Measurements from ENCODE around the gene CAPN12. TPM values are rescaled to one million over a fixed set of nuclear protein-coding genes. Genes with fewer than 3 reads are reported as not detected.
A peak's percentile ranks its signal among the peaks of the same experiment; 100 is the strongest.

The CAPN12 gene
- total RNA-seq, 4 donors from 2014 or later, result 0.83 to 2.1 (median 1.6) TPM

GRCh38 chr19:38685666-38686529, 58.4 kb downstream of the CAPN12 start:
- H3K36me3 ChIP-seq, result no peaks in the 10 kb centered on the region
- peak in 1 of 2 donors; percentile 4 for TF ChIP-seq POLR2AphosphoS5 (IDR thresholded peaks at IDR 0.05)
- no peak for TF ChIP-seq EP300 (IDR thresholded peaks at IDR 0.05)
- TF ChIP-seq CTCF (IDR thresholded peaks at IDR 0.05), result peak in 2 of 3 experiments; percentile 38 to 57
- TF ChIP-seq POLR2A (IDR thresholded peaks at IDR 0.05; ENCODE audit: low read depth), result no peak
- H3K27ac ChIP-seq (replicated peaks in 1 of 4), result peak overlapping the region; percentile 87 to 98 (median 96)
- H3K4me3 ChIP-seq, result peak overlapping the region in 1 of 4 donors; percentile 2
- H3K27me3 ChIP-seq, result no peaks in the 10 kb centered on the region
- intact Hi-C loops (cut with DNase I), result no loop called here
- 23% methylated on average over 10 of the region's 10 CpGs for WGBS
- no peak for DNase-seq (ENCODE audit: extremely low spot score)
- no peaks in the 10 kb centered on the region for H3K9me3 ChIP-seq
- H3K4me1 ChIP-seq, result peaks cover 97 to 99% (median 98%) of the 10 kb centered on the region in 4 donors

GRCh38 chr19:38684862-38685665, 59.2 kb downstream of the CAPN12 start:
- TF ChIP-seq CTCF (IDR thresholded peaks at IDR 0.05) (no peak), POLR2AphosphoS5 (IDR thresholded peaks at IDR 0.05) (no peak), EP300 (IDR thresholded peaks at IDR 0.05) (no peak)
- H3K27ac ChIP-seq (replicated peaks in 1 of 4), result peak overlapping the region; percentile 87 to 98 (median 96)
- no peak for DNase-seq (ENCODE audit: extremely low spot score)
- H3K9me3 ChIP-seq, result no peaks in the 10 kb centered on the region
- no peaks in the 10 kb centered on the region for H3K36me3 ChIP-seq
- peaks cover 97 to 99% (median 98%) of the 10 kb centered on the region in 4 donors for H3K4me1 ChIP-seq
- H3K27me3 ChIP-seq, result no peaks in the 10 kb centered on the region
- 89% methylated on average over 13 of the region's 15 CpGs for WGBS
- peak overlapping the region in 1 of 4 donors; percentile 2 for H3K4me3 ChIP-seq
- intact Hi-C loops (cut with DNase I), result no loop called here

GRCh38 chr19:38684078-38684861, 60.0 kb downstream of the CAPN12 start:
- intact Hi-C loops (cut with DNase I), result no loop called here
- peaks cover 0 to 4% (median 0%) of the 10 kb centered on the region in 4 donors for H3K36me3 ChIP-seq
- DNase-seq (ENCODE audit: extremely low spot score), result no peak
- 33% methylated on average over 7 of the region's 7 CpGs for WGBS
- no peaks in the 10 kb centered on the region for H3K9me3 ChIP-seq
- peak overlapping the region; percentile 87 to 98 (median 96) for H3K27ac ChIP-seq (replicated peaks in 1 of 4)
- peaks cover 97 to 99% (median 98%) of the 10 kb centered on the region in 4 donors for H3K4me1 ChIP-seq
- no peak for TF ChIP-seq EP300 (IDR thresholded peaks at IDR 0.05)
- TF ChIP-seq CTCF (IDR thresholded peaks at IDR 0.05), result no peak
- TF ChIP-seq POLR2AphosphoS5 (IDR thresholded peaks at IDR 0.05), result peak; percentile 46 to 64
- no peak for TF ChIP-seq POLR2A (IDR thresholded peaks at IDR 0.05; ENCODE audit: low read depth)
- H3K27me3 ChIP-seq, result no peaks in the 10 kb centered on the region
- H3K4me3 ChIP-seq, result no peak overlapping the region

- peaks cover 0 to 7% (median 2%) of the 10 kb centered on the region in 4 donors for H3K36me3 ChIP-seq
- no peak for TF ChIP-seq POLR2A (IDR thresholded peaks at IDR 0.05; ENCODE audit: low read depth)
- no peak for TF ChIP-seq CTCF (IDR thresholded peaks at IDR 0.05)
- TF ChIP-seq POLR2AphosphoS5 (IDR thresholded peaks at IDR 0.05), result peak; percentile 65 to 71
- TF ChIP-seq EP300 (IDR thresholded peaks at IDR 0.05), result no peak
- H3K9me3 ChIP-seq, result no peaks in the 10 kb centered on the region
- intact Hi-C loops (cut with DNase I), result no loop called here
- WGBS, result 27% methylated on average over 10 of the region's 10 CpGs
- peaks cover 97 to 99% (median 98%) of the 10 kb centered on the region in 4 donors for H3K4me1 ChIP-seq
- peak overlapping the region; percentile 87 to 98 (median 96) for H3K27ac ChIP-seq (replicated peaks in 1 of 4)
- H3K27me3 ChIP-seq, result no peaks in the 10 kb centered on the region
- no peak overlapping the region for H3K4me3 ChIP-seq
- DNase-seq (ENCODE audit: extremely low spot score), result no peak
Observed at GRCh38 chr19:38683393-38684077, 60.7 kb downstream of the CAPN12 start.

Measured in esophagus muscularis mucosa (tissue), 4 donors.